HepG2 (cell line): ENCODE data around the gene STUB1. TPM values are rescaled to one million over a fixed set of nuclear protein-coding genes. Genes with fewer than 3 reads are reported as not detected.

Experiments
- ATF7-NPFF ChIP-seq: sonication (generic); formaldehyde crosslinking; IDR thresholded peaks from 2 replicates; pipeline ENCODE4 v1.8.1; 2023; ENCODE audit warnings: mild to moderate bottlenecking, low read depth, missing genetic modification reagents, moderate library complexity
- ETV5 ChIP-seq: IDR thresholded peaks from 2 replicates; pipeline ENCODE4 v1.6.1; 2018; ENCODE audit warnings: missing biosample characterization, missing genetic modification reagents, inconsistent platforms, borderline replicate concordance
- FOXA3 ChIP-seq: IDR thresholded peaks from 2 replicates; pipeline ENCODE4 v1.6.1; 2016; ENCODE audit warnings: missing genetic modification reagents, missing compliant biosample characterization
- FOXK1 ChIP-seq: sonication (generic); formaldehyde crosslinking; IDR thresholded peaks from 2 replicates; pipeline ENCODE4 v1.4.0; 2020; ENCODE audit warnings: low read depth, missing genetic modification reagents, borderline replicate concordance
- FOXM1 ChIP-seq: sonication (generic); formaldehyde crosslinking; IDR thresholded peaks from 2 replicates; pipeline ENCODE4 v1.5.0; 2020; ENCODE audit warnings: missing genetic modification reagents
- GABPA ChIP-seq, 2 experiments: IDR thresholded peaks; 2 replicates each; pipeline ENCODE4 v1.6.1; 2011 to 2016; ENCODE audit warnings: low read depth in 2 of 2, low read length in 1 of 2, missing biosample characterization in 1 of 2, missing genetic modification characterization in 1 of 2
- HMG20A ChIP-seq: IDR thresholded peaks from 2 replicates; pipeline ENCODE4 v1.6.1; 2016; ENCODE audit warnings: borderline replicate concordance
- JUNB ChIP-seq: sonication (generic); formaldehyde crosslinking; IDR thresholded peaks from 2 replicates; pipeline ENCODE4 v1.8.0; 2022; ENCODE audit warnings: missing genetic modification reagents, mild to moderate bottlenecking, borderline replicate concordance
- KLF13 ChIP-seq: sonication (generic); formaldehyde crosslinking; IDR thresholded peaks from 2 replicates; pipeline ENCODE4 v1.4.0; 2020; ENCODE audit warnings: mild to moderate bottlenecking, missing genetic modification reagents
- KLF15 ChIP-seq: sonication (generic); formaldehyde crosslinking; IDR thresholded peaks from 2 replicates; pipeline ENCODE4 v1.8.1; 2023; ENCODE audit warnings: borderline replicate concordance, mild to moderate bottlenecking, inconsistent platforms, missing genetic modification reagents, mixed read lengths
- KLF16 ChIP-seq, 2 experiments: sonication (generic) in 1 of 2; formaldehyde crosslinking in 1 of 2; IDR thresholded peaks; 2 replicates each; pipeline versions ENCODE4 v1.6.1 to v1.8.0; 2016 to 2023; ENCODE audit warnings: missing genetic modification reagents in 2 of 2, missing compliant biosample characterization in 1 of 2
- MTF1 ChIP-seq: sonication (generic); formaldehyde crosslinking; IDR thresholded peaks from 2 replicates; pipeline ENCODE4 v1.5.0; 2020; ENCODE audit warnings: missing genetic modification reagents
- NCOA1 ChIP-seq: sonication (generic); formaldehyde crosslinking; IDR thresholded peaks from 2 replicates; pipeline ENCODE4 v1.9.0; 2021; ENCODE audit warnings: missing genetic modification reagents
- SAP130 ChIP-seq: IDR thresholded peaks from 2 replicates; pipeline ENCODE4 v1.6.1; 2016; ENCODE audit warnings: low read depth
- SNAI1 ChIP-seq: sonication (generic); formaldehyde crosslinking; IDR thresholded peaks from 2 replicates; pipeline ENCODE4 v1.5.0; 2020; ENCODE audit warnings: mild to moderate bottlenecking, missing genetic modification reagents, borderline replicate concordance
- SPEN ChIP-seq: sonication (generic); formaldehyde crosslinking; IDR thresholded peaks from 2 replicates; pipeline ENCODE4 v1.5.1; 2020; ENCODE audit warnings: low read depth, mild to moderate bottlenecking, missing genetic modification reagents
- TAF1 ChIP-seq: sonication (generic); formaldehyde crosslinking; IDR thresholded peaks from 2 replicates; pipeline ENCODE4 v1.4.0; 2020; ENCODE audit warnings: missing genetic modification reagents
- TCF7L2 ChIP-seq: IDR thresholded peaks from 2 replicates; pipeline ENCODE4 v1.6.1; 2011; ENCODE audit warnings: mild to moderate bottlenecking, low read depth, low read length, moderate library complexity
- TEAD3 ChIP-seq: optimal IDR thresholded peaks from 2 replicates; pipeline ENCODE3; 2016; ENCODE audit warnings: borderline replicate concordance
- ZMAT3 ChIP-seq: sonication (generic); formaldehyde crosslinking; conservative IDR thresholded peaks from 2 replicates; pipeline ENCODE4 v1.7.0; 2021; ENCODE audit warnings: missing genetic modification reagents
- ZNF12 ChIP-seq: sonication (generic); formaldehyde crosslinking; IDR thresholded peaks from 2 replicates; pipeline ENCODE4 v1.5.0; 2020; ENCODE audit warnings: missing genetic modification reagents
- ZNF577 ChIP-seq: sonication (generic); formaldehyde crosslinking; IDR thresholded peaks from 2 replicates; pipeline ENCODE4 v1.4.0; 2020; ENCODE audit warnings: mild to moderate bottlenecking, low read depth, missing genetic modification reagents, borderline replicate concordance
- ZNF850 ChIP-seq: sonication (generic); formaldehyde crosslinking; conservative IDR thresholded peaks from 2 replicates; pipeline ENCODE4 v1.9.0; 2021; ENCODE audit warnings: mild to moderate bottlenecking, missing genetic modification reagents
- polyA plus RNA-seq, 8 experiments: library from polyadenylated mRNA; depleted of rRNA in 3 of 8; stranded (reverse) in 7 of 8; unstranded in 1 of 8; fragments of >200 nt; fragmentation: Illumina TruSeq in 4 of 8; extraction: Trizol in 4 of 8; gene quantifications; 2 replicates each; pipeline versions ENCODE4 v1.2.1 to v1.2.3, GENCODE V29; 2011 to 2016; ENCODE audit warnings: low read depth in 4 of 8, missing spikeins in 1 of 8, mixed read lengths in 1 of 8; ENCODE audit not compliant: insufficient read depth in 1 of 8
- total RNA-seq, 5 experiments: library from RNA; depleted of rRNA; stranded (reverse); fragments of >200 nt; fragmentation: Illumina TruSeq; extraction: Trizol; gene quantifications; 2 replicates each; pipeline ENCODE4 v1.2.3, GENCODE V29; 2016; ENCODE audit warnings: low read depth in 1 of 5
- TF ChIP-seq, protein P1 (sequence below): sonication (generic); formaldehyde crosslinking; conservative IDR thresholded peaks from 2 replicates; pipeline ENCODE4 v1.8.1; 2023; ENCODE audit warnings: missing genetic modification reagents
- TF ChIP-seq, protein P2 (sequence below): IDR thresholded peaks from 2 replicates; pipeline ENCODE4 v1.6.1; 2018; ENCODE audit warnings: missing genetic modification reagents, mild to moderate bottlenecking, missing compliant biosample characterization
- TF ChIP-seq, protein P3 (sequence below): sonication (generic); formaldehyde crosslinking; IDR thresholded peaks from 2 replicates; pipeline ENCODE4 v1.4.0; 2020; ENCODE audit warnings: missing genetic modification reagents, low read depth, mild to moderate bottlenecking, borderline replicate concordance

STUB1 gene
- total and polyA plus RNA-seq, 2 of the 13 experiments (the other 11 are each of a cell fraction or from before 2014, with no cell fraction given) = 52.9 to 78.2 TPM

GRCh38 chr16:636206-637080 lies 43.8 kb upstream of the STUB1 start, which contains the start of gene METTL26 (continued):
- TF ChIP-seq KLF15 (CRISPR knock-in tag) (no peak; the same call in 1 of the 2 replicates), ZNF850 (CRISPR knock-in tag) (no peak), FOXA3 (CRISPR knock-in tag) (peak; percentile 50), KLF16 (CRISPR knock-in tag; IDR thresholded peaks at IDR 0.05) (no peak), ATF7-NPFF (CRISPR knock-in tag) (peak; percentile 85), FOXM1 (no peak), ZNF577 (no peak), TCF7L2 (no peak), ZNF12 (CRISPR knock-in tag) (peak; percentile 15; the same call in 1 of the 2 replicates), ETV5 (CRISPR knock-in tag) (peak; percentile 74), ZMAT3 (CRISPR knock-in tag) (no peak; the same call in 1 of the 2 replicates), JUNB (CRISPR knock-in tag) (no peak), MTF1 (CRISPR knock-in tag) (0 out of 2 replicates have a peak, but pooled peaks have one; percentile 38), SNAI1 (0 out of 2 replicates have a peak, but pooled peaks have one; percentile 66), SAP130 (CRISPR knock-in tag) (peak; percentile 89), KLF13 (CRISPR knock-in tag) (no peak), TEAD3 (CRISPR knock-in tag) (peak; percentile 64), GABPA (IDR thresholded peaks at IDR 0.05; ENCODE audit: low read depth, low read length) (peak; percentile 54; the same call in 1 of the 2 replicates), GABPA (CRISPR knock-in tag; IDR thresholded peaks at IDR 0.05; ENCODE audit: low read depth) (peak; percentile 78), HMG20A (CRISPR knock-in tag) (no peak), FOXK1 (peak; percentile 68; the same call in 1 of the 2 replicates), TAF1 (peak; percentile 69), NCOA1 (CRISPR knock-in tag) (no peak), SPEN (peak; percentile 84)
- TF ChIP-seq, protein P1, sequence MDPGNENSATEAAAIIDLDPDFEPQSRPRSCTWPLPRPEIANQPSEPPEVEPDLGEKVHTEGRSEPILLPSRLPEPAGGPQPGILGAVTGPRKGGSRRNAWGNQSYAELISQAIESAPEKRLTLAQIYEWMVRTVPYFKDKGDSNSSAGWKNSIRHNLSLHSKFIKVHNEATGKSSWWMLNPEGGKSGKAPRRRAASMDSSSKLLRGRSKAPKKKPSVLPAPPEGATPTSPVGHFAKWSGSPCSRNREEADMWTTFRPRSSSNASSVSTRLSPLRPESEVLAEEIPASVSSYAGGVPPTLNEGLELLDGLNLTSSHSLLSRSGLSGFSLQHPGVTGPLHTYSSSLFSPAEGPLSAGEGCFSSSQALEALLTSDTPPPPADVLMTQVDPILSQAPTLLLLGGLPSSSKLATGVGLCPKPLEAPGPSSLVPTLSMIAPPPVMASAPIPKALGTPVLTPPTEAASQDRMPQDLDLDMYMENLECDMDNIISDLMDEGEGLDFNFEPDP (CRISPR knock-in tag) = 0 out of 2 replicates have a peak, but pooled peaks have one; percentile 41
- TF ChIP-seq, protein P2, sequence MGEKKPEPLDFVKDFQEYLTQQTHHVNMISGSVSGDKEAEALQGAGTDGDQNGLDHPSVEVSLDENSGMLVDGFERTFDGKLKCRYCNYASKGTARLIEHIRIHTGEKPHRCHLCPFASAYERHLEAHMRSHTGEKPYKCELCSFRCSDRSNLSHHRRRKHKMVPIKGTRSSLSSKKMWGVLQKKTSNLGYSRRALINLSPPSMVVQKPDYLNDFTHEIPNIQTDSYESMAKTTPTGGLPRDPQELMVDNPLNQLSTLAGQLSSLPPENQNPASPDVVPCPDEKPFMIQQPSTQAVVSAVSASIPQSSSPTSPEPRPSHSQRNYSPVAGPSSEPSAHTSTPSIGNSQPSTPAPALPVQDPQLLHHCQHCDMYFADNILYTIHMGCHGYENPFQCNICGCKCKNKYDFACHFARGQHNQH = peak; percentile 28
- TF ChIP-seq, protein P3, sequence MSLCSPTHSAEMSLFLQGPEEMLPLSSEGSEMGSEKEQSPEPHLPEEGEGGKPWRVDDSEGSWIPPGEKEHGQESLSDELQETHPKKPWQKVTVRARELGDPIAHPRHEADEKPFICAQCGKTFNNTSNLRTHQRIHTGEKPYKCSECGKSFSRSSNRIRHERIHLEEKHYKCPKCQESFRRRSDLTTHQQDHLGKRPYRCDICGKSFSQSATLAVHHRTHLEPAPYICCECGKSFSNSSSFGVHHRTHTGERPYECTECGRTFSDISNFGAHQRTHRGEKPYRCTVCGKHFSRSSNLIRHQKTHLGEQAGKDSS (CRISPR knock-in tag) = no peak; the same call in 1 of the 2 replicates
